ENCODE measurements around the gene TMEM201.
A peak's percentile ranks its signal among the peaks of the same experiment; 100 is the strongest.
"Not testable (repeated sequence)": the region's sequence is repeated elsewhere in the genome, so short reads cannot be mapped to it uniquely, and the experiment has no call there.

Gene TMEM201

GRCh38 chr1:9588551-9589143 is at the start of gene TMEM201:
Gene TMEM201 (plus strand): TSS chr1:9588911. CDS start chr1:9588931, 20 bp downstream.
- DNase-seq = peak; percentile 88

- peak; percentile 96 for DNase-seq
Measured at GRCh38 chr1:9539165-9539828, 49.4 kb upstream of the TMEM201 start, which contains the start of gene SLC25A33. Gene SLC25A33 (plus strand): TSS chr1:9539465. CDS start chr1:9539692, 227 bp downstream.

DNA sequence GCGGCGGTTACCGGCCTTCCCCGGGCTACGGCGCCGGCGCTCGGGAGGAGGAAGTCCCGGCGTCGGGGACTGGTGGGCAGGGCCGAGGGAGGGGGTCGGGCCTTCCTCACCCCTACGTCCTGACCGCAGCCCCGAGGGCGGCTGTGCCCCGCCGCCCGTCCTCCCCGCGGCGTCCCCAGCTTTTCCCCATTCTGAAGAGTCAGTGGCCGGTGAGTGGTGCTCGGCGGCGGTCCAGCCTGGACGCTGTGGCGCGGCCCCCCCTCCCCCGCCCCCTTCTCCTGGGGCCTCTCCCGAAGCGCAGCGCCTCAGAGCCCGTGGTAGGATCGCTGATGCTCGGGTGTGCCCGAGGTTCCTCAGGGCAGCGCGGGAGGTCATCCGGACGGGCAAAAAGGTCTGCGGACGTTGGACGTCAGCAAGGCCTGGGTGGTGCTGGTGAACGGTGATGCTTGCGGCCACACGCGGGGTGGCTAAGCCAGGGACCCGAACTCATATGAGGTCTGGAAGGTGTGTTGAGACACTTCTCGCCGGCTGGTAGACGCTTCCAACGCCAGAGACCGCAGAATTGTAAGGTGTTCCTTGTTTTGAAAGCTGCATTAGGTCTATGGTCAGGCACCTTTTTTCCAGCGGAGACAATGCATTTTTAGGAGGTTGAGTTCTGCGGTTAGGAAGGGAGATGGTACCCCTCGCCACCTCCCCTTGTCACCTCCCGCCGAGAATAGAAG is 48.7 kb upstream of the TMEM201 start:
- peak; percentile 49 for DNase-seq

GRCh38 chr1:9542430-9542829 is 46.3 kb upstream of the TMEM201 start:
- no peak for DNase-seq

DNA sequence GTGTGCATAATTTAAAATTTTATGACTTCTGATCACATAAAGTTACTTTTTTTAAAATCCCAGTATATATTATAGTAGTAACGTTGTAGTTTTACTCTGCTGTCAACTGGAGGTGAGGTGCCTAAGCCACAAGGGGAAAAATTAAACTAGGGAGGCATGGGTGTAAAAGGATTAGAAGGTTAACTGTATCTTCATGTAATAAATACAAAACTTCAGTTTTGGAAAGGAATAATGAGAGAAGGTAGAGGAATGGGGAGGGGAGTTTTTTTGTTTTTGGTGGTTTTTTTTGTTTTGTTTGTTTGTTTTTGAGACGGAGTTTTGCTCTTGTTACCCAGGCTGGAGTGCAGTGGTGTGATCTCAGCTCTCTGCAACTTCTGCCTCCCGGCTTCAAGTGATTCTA is 43.8 kb upstream of the TMEM201 start:
- DNase-seq = no peak

GRCh38 chr1:9549955-9550546 is 38.7 kb upstream of the TMEM201 start:
- no peak for DNase-seq

DNA sequence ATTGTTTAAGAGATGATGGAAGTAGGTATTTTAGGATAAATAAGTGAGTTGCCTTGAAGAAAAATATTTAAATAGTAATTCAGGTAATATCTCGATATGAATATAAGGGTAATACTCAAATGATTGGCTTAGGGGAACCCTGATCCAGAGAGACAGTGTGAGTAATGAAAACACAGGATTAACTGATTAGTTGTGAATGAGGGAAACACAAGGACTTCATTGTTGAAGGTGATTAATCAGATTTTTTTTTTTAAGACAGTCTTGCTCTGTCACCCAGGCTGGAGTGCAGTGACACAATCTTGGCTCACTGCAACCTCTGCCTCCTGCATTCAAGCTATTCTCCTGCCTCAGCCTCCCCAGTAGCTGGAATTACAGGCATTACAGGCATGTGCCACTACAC is 36.7 kb upstream of the TMEM201 start:
- no peak for DNase-seq

DNA sequence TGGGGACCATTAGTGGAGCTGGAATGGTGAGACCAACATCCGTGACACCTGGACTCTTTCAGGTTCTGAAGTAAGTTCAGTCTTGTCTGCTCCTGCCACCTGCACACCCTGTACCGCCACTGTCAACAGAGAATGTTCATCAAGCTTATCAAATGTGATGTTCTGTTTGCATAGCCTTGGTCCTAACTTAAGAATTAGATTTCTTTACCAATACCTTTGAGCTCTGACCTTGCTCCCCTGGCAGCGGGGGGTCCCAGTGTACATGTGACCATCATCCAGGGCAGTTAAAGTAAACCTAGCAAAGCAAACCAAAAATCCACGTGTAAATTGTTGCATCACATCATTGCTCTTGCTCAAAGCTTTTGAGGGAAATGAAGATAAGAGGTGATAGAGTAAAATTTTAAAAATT is 35.0 kb upstream of the TMEM201 start:
- DNase-seq = no peak

GRCh38 chr1:9555942-9556341 is 32.8 kb upstream of the TMEM201 start:
- no peak for DNase-seq

DNA sequence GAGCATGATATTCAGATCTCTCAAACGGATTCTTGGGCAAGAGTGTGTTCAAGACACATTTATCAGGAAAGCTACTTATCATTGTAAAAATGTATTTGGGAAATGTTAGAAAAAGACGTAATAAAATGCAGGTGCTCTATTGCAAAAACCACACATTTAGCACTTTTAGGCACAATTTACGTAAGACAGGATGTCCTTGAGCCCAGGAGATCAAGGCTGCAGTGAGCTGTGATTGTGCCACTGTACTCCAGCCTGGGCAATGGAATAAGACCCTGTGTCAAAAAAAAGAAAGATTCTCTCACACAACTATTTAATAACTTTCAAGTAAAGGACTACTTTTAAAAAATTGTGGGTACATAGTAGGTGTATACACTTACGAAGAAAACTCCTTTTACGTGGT is 31.1 kb upstream of the TMEM201 start:
- DNase-seq = no peak

- DNase-seq = no peak
Measured at GRCh38 chr1:9558271-9558945, 30.3 kb upstream of the TMEM201 start.

GRCh38 chr1:9558946-9559545 is 29.7 kb upstream of the TMEM201 start:
- DNase-seq = no peak

GRCh38 chr1:9559673-9560072 is 29.0 kb upstream of the TMEM201 start:
- no peak for DNase-seq

DNA sequence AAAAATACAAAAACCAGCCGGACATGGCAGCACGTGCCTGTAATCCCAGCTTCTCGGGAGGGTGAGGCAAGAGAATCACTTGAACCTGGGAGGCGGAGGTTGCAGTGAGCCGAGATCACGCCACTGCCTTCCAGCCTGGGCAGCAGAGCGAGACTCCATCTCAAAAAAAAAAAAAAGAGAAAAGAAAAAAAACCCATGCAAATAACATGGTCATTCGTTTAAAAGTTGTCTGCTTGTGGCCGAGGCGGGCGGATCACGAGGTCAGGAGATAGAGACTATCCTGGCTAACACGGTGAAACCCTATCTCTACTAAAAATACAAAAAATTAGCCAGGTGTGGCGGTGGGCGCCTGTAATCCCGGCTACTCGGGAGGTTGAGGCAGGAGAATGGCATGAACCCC is 28.6 kb upstream of the TMEM201 start:
- not testable (repeated sequence) for DNase-seq

GRCh38 chr1:9561429-9561828 is 27.3 kb upstream of the TMEM201 start:
- peak; percentile 82 for DNase-seq

GRCh38 chr1:9569267-9569666 is 19.4 kb upstream of the TMEM201 start:
- no peak for DNase-seq

- DNase-seq = not testable (repeated sequence)
Measured at GRCh38 chr1:9570886-9571529, 17.7 kb upstream of the TMEM201 start.

DNA sequence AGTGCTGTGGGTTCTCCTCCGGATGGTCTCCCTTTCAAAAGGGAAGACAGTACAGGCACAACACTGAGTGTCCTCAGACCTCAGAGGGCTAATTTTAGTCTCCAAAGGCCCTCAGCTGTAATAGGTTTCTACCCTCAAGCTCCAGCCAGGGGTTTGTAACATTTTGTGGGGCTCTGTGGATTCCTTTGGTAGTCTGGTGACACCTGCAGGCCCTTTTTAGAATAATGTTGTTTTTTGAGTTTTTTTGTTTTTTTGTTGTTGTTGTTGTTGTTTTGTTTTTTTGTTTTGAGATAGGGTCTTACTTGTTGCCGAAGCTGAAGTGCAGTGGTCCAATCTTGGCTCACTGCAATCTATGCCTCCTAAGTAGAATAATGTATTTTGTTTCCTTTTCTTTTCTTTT is 15.0 kb upstream of the TMEM201 start:
- DNase-seq = no peak

DNA sequence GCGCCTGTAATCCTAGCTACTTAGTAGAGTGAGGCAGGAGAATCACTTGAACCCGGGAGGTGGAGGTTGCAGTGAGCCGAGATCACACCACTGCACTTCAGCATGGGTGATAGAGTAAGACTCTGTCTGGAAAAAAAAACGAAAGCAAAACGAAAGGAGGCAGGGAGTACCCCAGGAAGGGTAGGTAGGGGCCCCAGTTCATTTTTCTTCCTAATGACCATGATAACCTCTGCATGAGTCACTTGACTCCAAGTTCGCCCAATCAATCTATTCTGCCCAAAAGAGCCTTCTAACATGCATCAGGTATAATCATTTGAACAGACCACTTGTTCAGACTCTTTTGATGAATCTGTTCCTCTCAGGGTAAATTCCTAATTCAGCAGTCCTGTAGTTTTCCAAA is 13.2 kb upstream of the TMEM201 start:
- no peak for DNase-seq

GRCh38 chr1:9576903-9577302 is 11.8 kb upstream of the TMEM201 start:
- DNase-seq = no peak

DNA sequence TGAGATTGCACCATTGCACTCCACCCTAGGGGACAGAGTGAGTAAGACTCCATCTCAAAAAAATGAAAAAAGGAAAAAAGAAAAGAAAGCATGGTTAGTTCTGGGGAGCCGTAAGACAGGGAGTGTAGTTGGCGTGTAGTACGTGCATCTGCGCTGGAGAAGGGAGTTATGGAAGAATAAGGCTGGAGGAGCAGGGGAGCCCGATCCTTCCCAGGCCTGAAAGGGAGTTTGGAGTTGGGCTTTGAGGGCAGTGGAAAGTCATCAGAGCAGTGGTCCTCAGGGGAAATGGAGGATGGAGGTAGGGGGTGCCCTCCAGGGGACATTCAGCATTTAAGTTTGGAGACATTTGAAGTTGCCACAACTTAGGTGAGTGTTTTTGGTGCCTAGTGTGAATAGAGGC is 11.3 kb upstream of the TMEM201 start:
- no peak for DNase-seq

DNA sequence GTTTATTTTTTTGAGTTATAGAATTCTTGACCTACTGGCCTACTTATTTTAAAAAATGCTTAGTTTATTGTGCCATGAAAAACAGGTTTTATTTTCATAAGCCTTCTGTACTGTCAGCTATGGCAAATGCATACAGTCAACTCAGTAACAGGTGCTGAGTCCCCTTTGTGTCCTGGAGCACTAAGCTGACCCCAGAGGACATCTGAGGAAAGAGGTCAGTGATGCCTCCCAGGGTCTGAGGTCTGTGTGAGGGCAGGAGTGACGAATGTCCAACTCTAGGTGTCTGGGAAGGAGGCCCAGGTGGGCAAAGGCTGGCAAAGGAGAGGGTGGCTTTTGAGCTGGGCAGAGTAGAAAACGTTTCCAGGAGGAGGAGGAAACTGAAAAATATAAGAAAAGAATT is 7.8 kb upstream of the TMEM201 start:
- DNase-seq = no peak
